GM18858 (cell line): Measurements from ENCODE around the gene SMCO1.
"Not testable (repeated sequence)": the region's sequence is repeated elsewhere in the genome, so short reads cannot be mapped to it uniquely, and the experiment has no call there.

Experiments
- ATAC-seq: cut with Tn5 transposase; IDR thresholded peaks from one replicate; pipeline ENCODE4 v1.9.1; 2021; ENCODE audit not compliant: unreplicated experiment

SMCO1 gene

GRCh38 chr3:196496183-196496582 lies 19.0 kb downstream of the SMCO1 start:
- no peak for ATAC-seq

- ATAC-seq = no peak
Observed at GRCh38 chr3:196493292-196493691, 21.9 kb downstream of the SMCO1 start.

GRCh38 chr3:196492080-196492479 lies 23.1 kb downstream of the SMCO1 start:
- ATAC-seq = no peak

GRCh38 chr3:196489747-196490146 lies 25.4 kb downstream of the SMCO1 start:
- no peak for ATAC-seq

- no peak for ATAC-seq
Observed at GRCh38 chr3:196486263-196486662, 28.9 kb downstream of the SMCO1 start.

GRCh38 chr3:196477678-196478077 lies 37.5 kb downstream of the SMCO1 start:
- ATAC-seq = no peak

- ATAC-seq = no peak
Observed at GRCh38 chr3:196472286-196472685, 42.9 kb downstream of the SMCO1 start.

GRCh38 chr3:196471551-196471950 lies 43.6 kb downstream of the SMCO1 start:
- no peak for ATAC-seq

GRCh38 chr3:196470182-196470581 lies 45.0 kb downstream of the SMCO1 start:
- ATAC-seq = not testable (repeated sequence)

- ATAC-seq = no peak
Observed at GRCh38 chr3:196463804-196464203, 51.3 kb downstream of the SMCO1 start.

- ATAC-seq = no peak
Observed at GRCh38 chr3:196463478-196463756, 51.7 kb downstream of the SMCO1 start.

- ATAC-seq = not testable (repeated sequence)
Observed at GRCh38 chr3:196462680-196463477, 52.3 kb downstream of the SMCO1 start.

- no peak for ATAC-seq
Observed at GRCh38 chr3:196458063-196458462, 57.1 kb downstream of the SMCO1 start.

- ATAC-seq = not testable (repeated sequence)
Observed at GRCh38 chr3:196457470-196457869, 57.7 kb downstream of the SMCO1 start.
